Suprapubic skin (tissue), 4 donors: ENCODE results near the gene SLC5A4. TPM values are rescaled to one million over a fixed set of nuclear protein-coding genes. Genes with fewer than 3 reads are reported as not detected.

Experiments
- DNase-seq, 2 donors: peaks; one replicate each; pipeline ENCODE4 v3.0.0-alpha.2; 2019; ENCODE audit warnings: low spot score in 2 of 2
- H3K27ac ChIP-seq: fragments of 200-600 bp; sonication (generic); one replicate; pipeline ENCODE4 v1.5.1; 2019
- H3K27me3 ChIP-seq: fragments of 200-600 bp; sonication (generic); one replicate; pipeline ENCODE4 v1.5.1; 2019
- H3K36me3 ChIP-seq: fragments of 200-600 bp; sonication (generic); one replicate; pipeline ENCODE4 v1.5.1; 2019
- H3K4me1 ChIP-seq: fragments of 200-600 bp; sonication (generic); one replicate; pipeline ENCODE4 v1.5.1; 2019
- H3K4me3 ChIP-seq: fragments of 200-600 bp; sonication (generic); one replicate; pipeline ENCODE4 v1.5.1; 2019; ENCODE audit warnings: mild to moderate bottlenecking
- H3K9me3 ChIP-seq: fragments of 200-600 bp; sonication (generic); one replicate; pipeline ENCODE4 v1.5.1; 2019
- CTCF ChIP-seq, 2 donors: fragments of 200-600 bp in 1 of 2; fragments of 450-650 bp in 1 of 2; sonication (generic) in 1 of 2; IDR thresholded peaks; one replicate each; pipeline ENCODE4 v1.5.1; 2016 to 2019; ENCODE audit warnings: antibody characterized with exemption in 2 of 2, mild to moderate bottlenecking in 1 of 2, moderate library complexity in 1 of 2
- EP300 ChIP-seq: sonication (generic); formaldehyde crosslinking; IDR thresholded peaks from one replicate; pipeline ENCODE4 v1.6.1; 2017; ENCODE audit warnings: antibody characterized with exemption
- POLR2A ChIP-seq, 2 donors: fragments of 450-650 bp; IDR thresholded peaks; one replicate each; pipeline ENCODE4 v1.6.1; 2017; ENCODE audit warnings: antibody characterized with exemption in 2 of 2, mild to moderate bottlenecking in 2 of 2, moderate library complexity in 2 of 2
- POLR2AphosphoS5 ChIP-seq, 3 donors: sonication (generic); formaldehyde crosslinking; IDR thresholded peaks; one replicate each; pipeline ENCODE4 v1.6.1; 2017; ENCODE audit warnings: antibody characterized with exemption in 3 of 3
- WGBS: methylation state at CpG from one replicate; pipeline ENCODE4 v1.1.5; 2018; 5-methylcytosine and 5-hydroxymethylcytosine counted together
- total RNA-seq, 4 donors: library from RNA; depleted of rRNA; stranded (reverse); fragments of >200 nt; gene quantifications; one replicate each; pipeline ENCODE4 v1.1.0, GENCODE V29; 2016

Gene SLC5A4
- total RNA-seq, 4 donors from 2014 or later: 0.38 TPM; not detected in 3

GRCh38 chr22:32185821-32186220, 69.3 kb downstream of the SLC5A4 start:
- Histone ChIP-seq H3K27ac (no peak overlapping the region), H3K9me3 (no peaks in the 10 kb centered on the region), H3K36me3 (no peaks in the 10 kb centered on the region), H3K27me3 (peaks cover 10% of the 10 kb centered on the region), H3K4me1 (no peaks in the 10 kb centered on the region), H3K4me3 (no peak overlapping the region)
- DNase-seq: peak in 1 of 2 donors; percentile 52
- no peak for TF ChIP-seq POLR2AphosphoS5 (IDR thresholded peaks at IDR 0.05)
- no peak for TF ChIP-seq EP300
- TF ChIP-seq CTCF (IDR thresholded peaks at IDR 0.05): no peak
- no peak for TF ChIP-seq POLR2A (IDR thresholded peaks at IDR 0.05)
- WGBS: 55% methylated on average over 2 of the region's 3 CpGs

GRCh38 chr22:32183625-32184024, 71.5 kb downstream of the SLC5A4 start:
- H3K27me3 ChIP-seq: peaks cover 19% of the 10 kb centered on the region
- no peaks in the 10 kb centered on the region for H3K9me3 ChIP-seq
- no peaks in the 10 kb centered on the region for H3K4me1 ChIP-seq
- 61% methylated on average over 3 of the region's 3 CpGs for WGBS
- no peak overlapping the region for H3K27ac ChIP-seq
- TF ChIP-seq EP300 (no peak), CTCF (IDR thresholded peaks at IDR 0.05) (no peak), POLR2AphosphoS5 (IDR thresholded peaks at IDR 0.05) (no peak), POLR2A (IDR thresholded peaks at IDR 0.05) (no peak)
- no peaks in the 10 kb centered on the region for H3K36me3 ChIP-seq
- DNase-seq: no peak
- H3K4me3 ChIP-seq: no peak overlapping the region

GRCh38 chr22:32181043-32181442, 74.1 kb downstream of the SLC5A4 start:
- DNase-seq: no peak
- no peaks in the 10 kb centered on the region for H3K9me3 ChIP-seq
- no peak for TF ChIP-seq POLR2A (IDR thresholded peaks at IDR 0.05)
- TF ChIP-seq EP300: no peak
- no peak for TF ChIP-seq CTCF (IDR thresholded peaks at IDR 0.05)
- no peak for TF ChIP-seq POLR2AphosphoS5 (IDR thresholded peaks at IDR 0.05)
- peaks cover 2% of the 10 kb centered on the region for H3K4me1 ChIP-seq
- no peak overlapping the region for H3K4me3 ChIP-seq
- no peaks in the 10 kb centered on the region for H3K36me3 ChIP-seq
- WGBS: 82% methylated on average over 6 of the region's 6 CpGs
- H3K27ac ChIP-seq: no peak overlapping the region
- peaks cover 44% of the 10 kb centered on the region for H3K27me3 ChIP-seq

- Histone ChIP-seq H3K9me3 (no peaks in the 10 kb centered on the region), H3K27ac (no peak overlapping the region), H3K27me3 (peaks cover 67% of the 10 kb centered on the region), H3K4me1 (peaks cover 7% of the 10 kb centered on the region), H3K36me3 (no peaks in the 10 kb centered on the region), H3K4me3 (no peak overlapping the region)
- peak in 1 of 2 donors; percentile 57 for DNase-seq
- TF ChIP-seq CTCF (IDR thresholded peaks at IDR 0.05): no peak
- no peak for TF ChIP-seq EP300
- TF ChIP-seq POLR2A (IDR thresholded peaks at IDR 0.05): no peak
- no peak for TF ChIP-seq POLR2AphosphoS5 (IDR thresholded peaks at IDR 0.05)
- WGBS: 83% methylated on average over 8 of the region's 8 CpGs
Measured at GRCh38 chr22:32177221-32177765, 77.9 kb downstream of the SLC5A4 start.

GRCh38 chr22:32175683-32176644, 79.2 kb downstream of the SLC5A4 start:
- peaks cover 7% of the 10 kb centered on the region for H3K4me1 ChIP-seq
- peak overlapping the region; percentile 23 for H3K4me3 ChIP-seq
- H3K9me3 ChIP-seq: no peaks in the 10 kb centered on the region
- peaks cover 71% of the 10 kb centered on the region for H3K27me3 ChIP-seq
- no peak overlapping the region for H3K27ac ChIP-seq
- TF ChIP-seq POLR2A (IDR thresholded peaks at IDR 0.05): no peak
- no peak for TF ChIP-seq CTCF (IDR thresholded peaks at IDR 0.05)
- TF ChIP-seq POLR2AphosphoS5 (IDR thresholded peaks at IDR 0.05): no peak
- TF ChIP-seq EP300: no peak
- no peaks in the 10 kb centered on the region for H3K36me3 ChIP-seq
- peak in 1 of 2 donors; percentile 63 for DNase-seq
- WGBS: 45% methylated on average over 2 of the region's 73 CpGs
